ENCODE results near the gene GINS3.

GRCh38 chr16:58384437-58385055 lies 7.7 kb upstream of the GINS3 start:
- TF ChIP-seq ATF6 (CRISPR knock-in tag; IDR thresholded peaks at IDR 0.05) (no peak), TEAD4 (CRISPR knock-in tag; IDR thresholded peaks at IDR 0.05) (no peak), CTCF (IDR thresholded peaks at IDR 0.05) (no peak), CBFB (CRISPR knock-in tag; IDR thresholded peaks at IDR 0.05; ENCODE audit: low read depth) (no peak), SMAD3 (CRISPR knock-in tag; IDR thresholded peaks at IDR 0.05; ENCODE audit: borderline replicate concordance) (no peak), USF2 (CRISPR knock-in tag; IDR thresholded peaks at IDR 0.05) (no peak), MAX (CRISPR knock-in tag; IDR thresholded peaks at IDR 0.05) (no peak)
